Fibroblast of mammary gland (primary cell): ENCODE measurements around the gene ACP1.
"Not testable (repeated sequence)": the region's sequence is repeated elsewhere in the genome, so short reads cannot be mapped to it uniquely, and the experiment has no call there.

Experiments
- DNase-seq: peaks from one replicate; pipeline ENCODE4 v3.0.0-alpha.2; 2010; ENCODE audit warnings: low read depth
- H3K4me3 ChIP-seq: 2 replicates; pipeline ENCODE4 v1.5.1; 2011; ENCODE audit warnings: low read depth, mild to moderate bottlenecking, low read length, moderate library complexity; ENCODE audit not compliant: control insufficient read depth
- TF ChIP-seq, protein P1 (sequence below): conservative IDR thresholded peaks from 2 replicates; pipeline ENCODE4 v1.5.1; 2011; ENCODE audit warnings: low read depth, low read length, inconsistent platforms; ENCODE audit not compliant: control insufficient read depth, insufficient read depth

The ACP1 gene

DNA sequence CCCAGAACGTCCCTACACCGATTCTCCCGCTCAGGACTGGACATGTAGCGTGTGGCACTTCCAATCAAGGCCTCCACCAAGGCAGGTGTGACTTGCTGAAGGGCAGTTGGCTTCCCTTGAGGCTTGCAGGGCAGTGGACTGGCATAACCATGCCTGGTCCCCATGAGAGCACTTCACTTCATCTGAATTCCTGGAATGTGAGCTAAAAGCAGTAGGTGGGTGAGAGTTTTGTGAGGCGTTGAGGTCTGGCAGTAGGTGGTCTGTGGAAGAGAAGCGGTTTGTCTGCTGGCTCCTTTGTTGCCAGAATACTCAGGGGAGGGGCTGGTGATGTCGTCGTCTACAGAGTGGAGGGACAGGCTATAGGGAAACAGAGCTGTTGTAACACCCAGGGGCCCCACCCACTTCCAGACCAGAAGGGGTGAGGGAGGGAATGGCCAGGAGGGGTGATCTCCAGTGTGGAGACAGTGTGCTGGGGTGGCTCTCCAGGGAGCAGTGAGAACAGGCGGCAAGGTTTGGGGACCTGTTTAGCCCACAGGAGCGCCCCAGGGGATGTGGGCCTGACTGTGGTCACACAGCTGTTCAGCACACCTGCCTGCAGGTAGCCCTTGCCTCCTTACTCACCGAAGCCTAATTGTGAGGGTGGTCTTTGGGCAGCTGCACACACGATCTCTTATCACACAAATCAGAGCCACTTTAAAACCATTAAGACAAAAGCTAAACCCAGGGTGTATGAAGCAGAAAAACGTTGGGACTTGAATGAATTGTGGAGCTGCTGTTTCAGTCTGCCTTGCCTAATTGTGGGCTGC is 44.6 kb downstream of the ACP1 start:
- TF ChIP-seq, protein P1, sequence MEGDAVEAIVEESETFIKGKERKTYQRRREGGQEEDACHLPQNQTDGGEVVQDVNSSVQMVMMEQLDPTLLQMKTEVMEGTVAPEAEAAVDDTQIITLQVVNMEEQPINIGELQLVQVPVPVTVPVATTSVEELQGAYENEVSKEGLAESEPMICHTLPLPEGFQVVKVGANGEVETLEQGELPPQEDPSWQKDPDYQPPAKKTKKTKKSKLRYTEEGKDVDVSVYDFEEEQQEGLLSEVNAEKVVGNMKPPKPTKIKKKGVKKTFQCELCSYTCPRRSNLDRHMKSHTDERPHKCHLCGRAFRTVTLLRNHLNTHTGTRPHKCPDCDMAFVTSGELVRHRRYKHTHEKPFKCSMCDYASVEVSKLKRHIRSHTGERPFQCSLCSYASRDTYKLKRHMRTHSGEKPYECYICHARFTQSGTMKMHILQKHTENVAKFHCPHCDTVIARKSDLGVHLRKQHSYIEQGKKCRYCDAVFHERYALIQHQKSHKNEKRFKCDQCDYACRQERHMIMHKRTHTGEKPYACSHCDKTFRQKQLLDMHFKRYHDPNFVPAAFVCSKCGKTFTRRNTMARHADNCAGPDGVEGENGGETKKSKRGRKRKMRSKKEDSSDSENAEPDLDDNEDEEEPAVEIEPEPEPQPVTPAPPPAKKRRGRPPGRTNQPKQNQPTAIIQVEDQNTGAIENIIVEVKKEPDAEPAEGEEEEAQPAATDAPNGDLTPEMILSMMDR = no peak
- DNase-seq = no peak
- no peak overlapping the region for H3K4me3 ChIP-seq

DNA sequence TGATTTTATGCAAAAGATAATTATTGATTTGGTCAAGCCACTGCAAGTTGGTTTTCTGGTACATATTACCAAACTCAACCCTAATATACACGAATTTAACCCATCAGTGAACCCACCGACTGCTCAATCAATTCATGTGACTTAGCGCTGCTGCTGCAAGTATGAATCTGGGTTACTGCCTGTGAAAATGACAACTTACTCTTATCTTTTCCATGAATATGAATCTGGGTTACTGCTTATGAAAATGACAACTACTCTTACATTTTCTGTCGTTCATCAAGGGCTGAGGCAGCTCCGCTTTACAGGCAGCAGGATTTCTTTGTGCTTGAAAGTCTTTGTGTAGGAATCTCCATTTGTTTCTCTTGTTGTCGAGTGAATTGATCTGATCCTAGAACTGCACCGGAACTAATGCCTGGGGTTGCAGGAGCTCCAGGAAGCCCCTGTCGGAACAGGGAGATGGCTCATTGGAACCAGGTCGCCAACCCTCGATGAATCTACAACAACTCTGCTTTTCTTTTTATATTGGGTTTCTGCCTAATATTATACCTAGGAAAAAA is 45.3 kb downstream of the ACP1 start:
- DNase-seq = no peak
- H3K4me3 ChIP-seq = no peak overlapping the region
- TF ChIP-seq, protein P1 = no peak

DNA sequence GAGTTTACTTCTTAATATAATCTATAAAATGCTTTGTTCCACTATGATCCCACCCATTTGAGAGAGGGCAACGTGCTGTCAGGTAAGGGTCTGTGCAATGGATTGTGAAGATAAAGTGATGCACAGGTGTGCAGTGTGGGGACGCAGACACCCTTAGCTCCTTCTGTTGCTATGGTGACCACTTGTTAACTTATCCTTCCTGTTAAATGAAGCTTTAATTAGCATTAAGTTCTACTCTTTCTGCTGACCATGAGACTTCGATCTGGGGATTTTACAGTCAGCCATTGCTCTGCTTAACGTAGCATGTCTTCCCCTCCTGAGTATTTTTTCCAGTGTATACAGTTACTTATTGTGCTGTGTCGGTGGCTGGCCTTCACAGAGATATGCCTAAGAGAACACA is 46.2 kb downstream of the ACP1 start:
- TF ChIP-seq, protein P1 = no peak

DNA sequence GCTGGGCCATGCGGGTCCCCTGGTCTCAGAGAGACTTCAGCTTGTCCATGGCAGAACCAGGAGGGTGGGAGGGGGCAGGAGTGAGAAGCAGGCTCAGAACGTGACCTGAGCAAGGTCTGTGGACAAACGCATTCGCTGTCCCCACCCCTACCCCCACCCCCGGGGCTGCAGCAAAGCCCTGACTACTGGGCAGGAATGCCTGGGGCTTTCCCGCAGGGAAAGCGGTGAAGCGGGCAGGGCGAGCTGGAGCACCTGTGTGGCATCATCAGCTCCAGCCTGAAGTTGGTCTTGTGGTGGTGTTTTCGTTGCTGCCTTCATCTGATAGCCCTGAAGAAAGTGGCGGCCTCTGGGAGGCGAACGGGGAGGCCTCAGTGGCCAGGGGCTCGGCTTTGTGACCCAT is 49.2 kb downstream of the ACP1 start:
- H3K4me3 ChIP-seq = no peak overlapping the region
- TF ChIP-seq, protein P1 = no peak
- no peak for DNase-seq

More for the DNA sequence above, 46.2 kb downstream of the ACP1 start:
- no peak overlapping the region for H3K4me3 ChIP-seq
- DNase-seq = no peak

DNA sequence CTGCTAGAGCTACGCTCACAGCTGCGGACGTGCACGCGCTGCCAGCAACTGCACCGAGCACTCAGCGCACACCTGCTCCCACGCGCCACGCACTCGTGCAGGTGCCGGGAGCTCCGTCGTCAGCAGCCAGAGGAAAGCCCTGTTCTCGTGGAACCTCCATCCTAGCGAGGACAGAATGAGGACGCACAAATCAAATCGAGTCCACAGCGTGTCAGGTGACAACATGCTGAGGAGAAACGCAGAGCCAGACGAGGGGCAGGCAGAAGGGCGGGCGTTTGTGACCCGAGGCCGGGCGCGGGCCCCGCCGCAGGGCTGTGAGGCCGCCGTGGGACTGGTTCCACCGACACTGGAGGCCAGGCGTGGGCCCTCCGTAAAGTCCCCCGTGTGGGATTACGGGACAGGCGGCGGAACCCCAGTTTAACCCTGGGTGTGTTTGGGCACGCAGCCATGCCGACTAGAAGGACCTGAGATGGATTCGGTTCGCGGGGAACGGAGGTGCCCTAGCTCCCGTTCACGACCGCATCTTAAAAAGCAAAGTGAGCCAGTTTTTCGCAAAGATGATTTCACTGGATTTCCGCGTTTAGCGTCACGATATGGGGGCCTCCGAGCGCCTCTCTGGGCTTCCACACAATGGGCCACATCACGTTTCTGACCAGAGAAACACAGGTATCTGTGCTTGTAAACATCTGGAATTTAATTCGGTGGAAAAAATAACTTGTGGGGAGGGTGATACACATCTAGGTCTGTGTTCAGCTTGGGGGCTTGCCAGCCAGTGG is 50.0 kb downstream of the ACP1 start:
- no peak overlapping the region for H3K4me3 ChIP-seq
- no peak for DNase-seq
- TF ChIP-seq, protein P1 = no peak

DNA sequence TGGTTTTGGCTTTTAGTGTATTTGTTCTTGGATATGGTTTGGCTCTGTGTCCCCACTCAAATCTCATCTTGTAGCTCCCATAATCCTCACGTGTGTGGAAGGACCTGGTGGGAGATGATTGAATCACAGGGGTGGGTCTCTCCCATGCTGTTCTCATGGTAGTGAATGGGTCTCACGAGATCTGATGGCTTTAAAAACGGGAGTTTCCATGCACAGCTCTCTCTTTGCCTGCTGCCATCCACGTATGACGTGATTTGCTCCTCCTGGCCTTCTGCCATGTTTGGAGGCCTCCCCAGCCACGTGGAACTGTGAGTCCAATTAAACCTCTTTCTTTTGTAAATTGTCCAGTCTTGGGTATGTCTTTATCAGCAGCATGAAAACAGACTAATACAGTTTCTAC is 51.2 kb downstream of the ACP1 start:
- H3K4me3 ChIP-seq, DNase-seq: not testable (repeated sequence)

DNA sequence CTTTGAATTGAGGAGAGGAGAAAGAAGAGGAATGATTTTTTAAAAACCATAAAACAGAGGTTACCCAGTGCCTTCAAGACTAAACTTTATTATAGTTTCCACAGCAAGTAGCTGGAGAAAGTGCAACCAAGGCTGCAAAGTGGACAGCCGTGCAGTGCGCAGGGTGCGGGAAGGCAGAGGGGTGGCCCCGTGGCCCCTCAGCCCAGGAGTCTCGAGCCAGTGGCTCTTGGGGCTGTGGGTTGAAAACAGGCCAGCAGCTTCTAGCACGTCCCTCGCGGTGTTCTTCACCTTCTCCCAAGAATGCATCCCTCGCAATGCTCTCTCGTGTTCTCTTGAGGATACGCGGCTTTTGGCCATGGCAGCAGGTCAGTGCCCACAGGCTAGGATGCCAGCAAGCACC is 51.6 kb downstream of the ACP1 start:
- no peak for DNase-seq
- no peak overlapping the region for H3K4me3 ChIP-seq
- TF ChIP-seq, protein P1 = no peak
